ENCODE results near the gene ARHGEF4.

The ARHGEF4 gene, protein sequence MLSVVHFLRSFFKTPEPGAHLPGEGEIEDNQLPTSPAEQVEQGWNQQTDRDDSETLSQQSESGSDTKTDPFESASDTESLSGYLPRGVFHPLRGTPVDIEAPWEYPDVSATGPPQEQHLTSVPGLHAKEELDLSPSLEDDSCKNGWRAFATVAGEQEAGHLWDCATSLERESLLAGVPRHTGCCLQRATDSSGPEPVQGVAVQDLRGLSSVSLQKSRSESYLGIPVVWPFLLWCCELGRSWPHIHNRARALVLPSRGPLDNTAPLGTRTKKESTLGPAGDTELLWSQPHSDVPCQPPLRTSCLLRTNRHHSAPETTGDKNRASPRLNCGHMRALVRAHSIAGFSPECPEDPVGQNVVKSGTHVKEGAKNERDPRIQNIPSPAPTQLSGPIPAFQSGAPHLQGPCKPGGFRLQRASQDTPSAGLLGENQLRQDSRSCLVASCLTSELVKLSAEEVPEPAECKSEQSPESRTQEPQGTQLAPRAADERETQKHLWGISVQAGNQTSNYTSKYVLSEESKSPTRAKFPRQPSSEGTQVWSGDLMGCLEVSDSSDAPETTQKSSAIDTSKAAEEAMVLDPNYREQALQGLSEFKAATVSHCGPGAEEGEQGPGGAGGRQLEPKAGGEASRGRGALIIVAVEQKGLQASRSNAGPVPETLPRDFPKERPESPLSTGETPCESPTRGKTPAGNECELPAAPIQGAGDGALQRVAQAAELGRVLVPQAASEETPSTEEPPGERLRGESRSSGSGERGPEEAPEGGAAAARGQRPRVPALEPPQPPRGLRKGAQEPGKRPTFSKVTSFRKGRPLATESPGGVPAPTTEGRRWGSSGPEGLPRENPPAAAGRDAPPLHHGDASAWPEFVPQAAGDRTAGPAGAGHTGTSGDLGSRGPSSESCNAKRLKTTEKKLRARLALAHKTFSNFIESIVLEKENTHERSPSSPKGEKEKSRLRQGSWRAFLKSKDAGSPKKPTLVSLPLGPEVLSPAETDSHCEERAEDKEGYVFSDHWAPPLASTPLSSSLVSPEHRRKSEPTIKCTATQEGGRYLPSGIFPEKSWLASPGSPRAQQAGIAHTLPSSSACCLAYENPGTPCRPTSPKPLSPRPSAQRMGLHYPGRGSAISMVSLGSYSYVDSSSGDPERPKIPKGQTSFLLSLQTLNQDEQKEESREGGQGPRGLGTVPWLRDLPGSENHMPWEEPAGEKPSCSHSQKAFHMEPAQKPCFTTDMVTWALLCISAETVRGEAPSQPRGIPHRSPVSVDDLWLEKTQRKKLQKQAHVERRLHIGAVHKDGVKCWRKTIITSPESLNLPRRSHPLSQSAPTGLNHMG (N-terminal part only)

GRCh38 chr2:130836501-130837174, at the start of gene ARHGEF4:
TSS of gene ARHGEF4 (plus strand) at chr2:130836914. CDS start at chr2:130836954, 40 bp downstream.
- H3K4me3 ChIP-seq (ENCODE audit: low read depth in 1 of 2, low read length in 2 of 2), result no peak within 1 kb of the TSS
- no peak within 1 kb of the TSS for H3K9ac ChIP-seq (ENCODE audit: low read length)
- no peak within 1 kb of the TSS for H3K27ac ChIP-seq (ENCODE audit: low read depth, low read length)
- H3K4me1 ChIP-seq (ENCODE audit: insufficient read depth, low read length), result no peaks in the 10 kb centered on the region
- peaks cover 0 to 20% of the 10 kb centered on the region in 2 donors for H3K27me3 ChIP-seq (ENCODE audit: control insufficient read depth in 1 of 2, insufficient read depth in 2 of 2, low read length in 2 of 2)
- no peaks in the 10 kb centered on the region for H3K36me3 ChIP-seq (ENCODE audit: insufficient read depth, low read length)
- no peaks in the 10 kb centered on the region for H3K9me3 ChIP-seq (ENCODE audit: low read length)

GRCh38 chr2:130787841-130788240, 48.9 kb upstream of the ARHGEF4 start:
- H3K9ac ChIP-seq (ENCODE audit: low read length), result no peak overlapping the region
- H3K9me3 ChIP-seq (ENCODE audit: low read length), result no peaks in the 10 kb centered on the region
- no peaks in the 10 kb centered on the region for H3K36me3 ChIP-seq (ENCODE audit: insufficient read depth, low read length)
- no peak overlapping the region for H3K4me3 ChIP-seq (ENCODE audit: low read depth in 1 of 2, low read length in 2 of 2)
- no peaks in the 10 kb centered on the region for H3K27me3 ChIP-seq (ENCODE audit: control insufficient read depth in 1 of 2, insufficient read depth in 2 of 2, low read length in 2 of 2)
- H3K27ac ChIP-seq (ENCODE audit: low read depth, low read length), result no peak overlapping the region
- no peaks in the 10 kb centered on the region for H3K4me1 ChIP-seq (ENCODE audit: insufficient read depth, low read length)

- no peaks in the 10 kb centered on the region for H3K9me3 ChIP-seq (ENCODE audit: low read length)
- no peak overlapping the region for H3K4me3 ChIP-seq (ENCODE audit: low read depth in 1 of 2, low read length in 2 of 2)
- H3K36me3 ChIP-seq (ENCODE audit: insufficient read depth, low read length), result no peaks in the 10 kb centered on the region
Measured at GRCh38 chr2:130790312-130790711, 46.4 kb upstream of the ARHGEF4 start.

DNA sequence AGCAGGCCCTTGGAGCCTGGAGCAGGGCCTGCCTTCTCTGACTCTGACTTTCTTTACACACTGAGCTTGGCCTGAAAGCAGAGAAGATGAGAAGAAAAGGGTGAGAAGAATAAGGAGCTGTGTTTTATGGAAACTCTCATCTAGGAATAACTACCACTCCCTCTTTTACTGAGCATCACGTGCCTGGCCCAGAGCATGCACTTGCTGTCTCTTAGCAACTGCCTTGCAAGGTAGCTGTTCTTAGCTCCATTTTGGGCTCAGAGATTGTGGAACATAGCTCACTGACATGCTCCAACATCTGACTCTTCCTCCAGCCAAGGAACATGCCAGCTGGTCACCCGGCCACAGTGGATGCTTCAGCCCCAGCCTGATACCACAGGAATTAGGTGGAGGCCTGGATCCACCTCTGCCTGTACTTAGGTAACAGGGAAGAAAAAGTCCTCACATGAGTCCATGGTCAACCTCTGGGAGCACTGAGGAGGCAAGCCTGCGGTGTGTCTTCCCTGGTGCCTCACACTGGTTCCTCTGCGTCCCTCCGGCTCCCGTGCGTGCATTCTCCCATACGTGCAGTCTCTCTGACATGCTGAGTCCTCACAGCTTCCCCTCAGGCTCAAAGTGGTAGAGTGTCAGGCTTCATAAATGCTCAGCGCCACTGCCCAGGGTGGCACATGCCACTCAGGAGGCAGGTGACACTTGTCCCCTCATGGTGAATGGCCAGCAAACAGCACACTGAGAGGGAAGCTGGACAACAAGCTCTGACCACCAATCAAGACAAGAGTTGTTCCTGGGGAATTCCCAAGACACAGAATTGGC, 45.7 kb upstream of the ARHGEF4 start:
- no peaks in the 10 kb centered on the region for H3K9me3 ChIP-seq (ENCODE audit: low read length)
- no peaks in the 10 kb centered on the region for H3K27me3 ChIP-seq (ENCODE audit: control insufficient read depth in 1 of 2, insufficient read depth in 2 of 2, low read length in 2 of 2)
- H3K36me3 ChIP-seq (ENCODE audit: insufficient read depth, low read length), result no peaks in the 10 kb centered on the region
- no peak overlapping the region for H3K9ac ChIP-seq (ENCODE audit: low read length)
- no peak overlapping the region for H3K4me3 ChIP-seq (ENCODE audit: low read depth in 1 of 2, low read length in 2 of 2)
- no peak overlapping the region for H3K27ac ChIP-seq (ENCODE audit: low read depth, low read length)
- H3K4me1 ChIP-seq (ENCODE audit: insufficient read depth, low read length), result no peaks in the 10 kb centered on the region

More at GRCh38 chr2:130790312-130790711, 46.4 kb upstream of the ARHGEF4 start:
- no peak overlapping the region for H3K27ac ChIP-seq (ENCODE audit: low read depth, low read length)
- no peaks in the 10 kb centered on the region for H3K4me1 ChIP-seq (ENCODE audit: insufficient read depth, low read length)
- no peak overlapping the region for H3K9ac ChIP-seq (ENCODE audit: low read length)
- H3K27me3 ChIP-seq (ENCODE audit: control insufficient read depth in 1 of 2, insufficient read depth in 2 of 2, low read length in 2 of 2), result no peaks in the 10 kb centered on the region

- no peaks in the 10 kb centered on the region for H3K36me3 ChIP-seq (ENCODE audit: insufficient read depth, low read length)
- no peak overlapping the region for H3K9ac ChIP-seq (ENCODE audit: low read length)
- H3K27me3 ChIP-seq (ENCODE audit: control insufficient read depth in 1 of 2, insufficient read depth in 2 of 2, low read length in 2 of 2), result no peaks in the 10 kb centered on the region
- H3K27ac ChIP-seq (ENCODE audit: low read depth, low read length), result no peak overlapping the region
- no peak overlapping the region for H3K4me3 ChIP-seq (ENCODE audit: low read depth in 1 of 2, low read length in 2 of 2)
- no peaks in the 10 kb centered on the region for H3K9me3 ChIP-seq (ENCODE audit: low read length)
- H3K4me1 ChIP-seq (ENCODE audit: insufficient read depth, low read length), result no peaks in the 10 kb centered on the region
Measured at GRCh38 chr2:130791617-130791939, 45.1 kb upstream of the ARHGEF4 start.

DNA sequence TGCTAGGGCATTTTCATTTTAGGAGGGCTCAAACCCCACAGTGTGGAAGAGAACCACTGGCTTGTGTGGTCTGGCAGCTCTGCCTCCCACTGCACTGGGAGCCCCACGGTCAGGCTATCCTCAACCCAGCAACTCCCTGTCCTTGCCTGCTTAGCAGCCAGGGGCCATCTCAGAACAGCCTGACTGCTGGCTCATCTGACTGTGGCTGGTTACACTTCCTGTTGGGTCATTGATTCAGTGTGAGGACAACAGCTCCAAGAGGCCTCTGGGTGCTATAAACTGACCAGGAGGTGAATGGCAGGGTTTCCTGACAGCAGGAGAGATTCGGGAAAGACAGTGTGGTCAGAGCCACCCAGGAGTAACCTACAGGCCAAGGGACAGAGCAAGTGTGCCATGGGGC, 41.3 kb upstream of the ARHGEF4 start:
- Histone ChIP-seq H3K9ac (ENCODE audit: low read length) (no peak overlapping the region), H3K27ac (ENCODE audit: low read depth, low read length) (no peak overlapping the region), H3K36me3 (ENCODE audit: insufficient read depth, low read length) (no peaks in the 10 kb centered on the region), H3K4me1 (ENCODE audit: insufficient read depth, low read length) (peaks cover 7% of the 10 kb centered on the region), H3K4me3 (ENCODE audit: low read depth in 1 of 2, low read length in 2 of 2) (no peak overlapping the region), H3K9me3 (ENCODE audit: low read length) (no peaks in the 10 kb centered on the region), H3K27me3 (ENCODE audit: control insufficient read depth in 1 of 2, insufficient read depth in 2 of 2, low read length in 2 of 2) (no peaks in the 10 kb centered on the region)

DNA sequence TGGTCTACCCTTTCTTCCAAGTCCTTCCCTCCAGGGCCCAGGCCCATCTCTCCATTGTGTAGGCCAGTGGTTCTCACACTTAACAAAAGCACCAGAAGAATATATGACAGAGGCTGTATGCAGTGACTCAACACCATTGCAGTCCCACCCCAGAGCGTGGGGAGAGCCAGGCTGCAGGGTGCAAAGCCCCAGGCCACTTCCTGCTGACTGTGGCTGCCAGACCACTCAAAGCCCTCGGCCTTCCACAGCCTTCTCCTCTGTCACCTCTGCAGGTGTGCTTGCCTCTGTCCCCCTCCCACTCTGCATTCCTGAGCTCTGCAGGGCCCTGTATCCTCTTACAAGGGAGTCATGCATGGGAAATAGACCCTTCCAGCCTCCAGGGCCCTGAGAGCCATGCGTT, 40.4 kb upstream of the ARHGEF4 start:
- Histone ChIP-seq H3K36me3 (ENCODE audit: insufficient read depth, low read length) (no peaks in the 10 kb centered on the region), H3K27me3 (ENCODE audit: control insufficient read depth in 1 of 2, insufficient read depth in 2 of 2, low read length in 2 of 2) (no peaks in the 10 kb centered on the region), H3K4me3 (ENCODE audit: low read depth in 1 of 2, low read length in 2 of 2) (no peak overlapping the region), H3K4me1 (ENCODE audit: insufficient read depth, low read length) (peaks cover 7% of the 10 kb centered on the region), H3K9ac (ENCODE audit: low read length) (no peak overlapping the region), H3K9me3 (ENCODE audit: low read length) (no peaks in the 10 kb centered on the region), H3K27ac (ENCODE audit: low read depth, low read length) (no peak overlapping the region)

DNA sequence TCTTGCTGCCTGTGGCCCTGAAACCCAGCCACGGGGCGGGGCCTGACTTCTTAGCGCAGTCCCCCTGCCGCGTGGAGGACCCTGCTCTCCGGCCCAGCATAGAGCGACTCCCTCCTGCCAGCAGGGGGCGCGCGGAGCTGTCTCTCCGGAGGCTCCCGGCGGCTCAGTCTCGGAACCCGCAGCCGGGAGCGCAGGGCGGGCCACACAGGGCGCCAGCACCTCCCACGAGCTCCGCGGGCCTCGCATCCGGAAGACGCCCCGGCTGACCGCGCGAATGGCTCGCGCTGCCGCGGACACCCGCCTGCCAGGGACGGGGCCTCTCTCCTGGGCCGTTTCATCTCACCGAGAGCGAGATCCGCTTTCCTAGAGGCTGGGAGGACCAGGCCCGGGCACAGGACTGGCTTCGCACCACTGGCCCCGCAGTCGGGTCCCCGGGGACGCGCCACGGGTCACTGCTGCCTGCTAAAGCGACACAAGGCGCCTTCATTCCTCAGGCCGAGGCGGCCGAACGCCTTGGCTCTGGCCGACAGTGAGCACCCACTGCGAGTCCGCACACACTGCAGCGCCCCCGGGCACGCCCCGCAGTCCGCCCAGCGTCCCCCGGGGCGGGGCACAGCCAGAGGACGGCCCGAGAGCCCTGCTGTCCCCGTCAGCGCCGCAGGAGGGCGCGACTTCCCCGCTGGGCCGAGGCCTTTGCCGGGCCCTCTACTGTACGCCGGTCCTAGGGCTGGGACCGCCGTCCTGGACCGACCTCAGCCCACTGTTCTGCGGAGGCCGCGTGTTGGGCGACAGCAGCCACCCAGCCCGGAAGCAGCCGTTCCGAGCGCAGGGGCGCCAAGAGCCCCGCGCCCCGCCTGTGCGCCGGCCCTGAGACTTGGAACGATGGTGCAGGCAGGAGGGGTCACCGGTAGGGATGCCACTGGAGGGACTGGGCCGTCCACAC, 39.0 kb upstream of the ARHGEF4 start:
- no peaks in the 10 kb centered on the region for H3K36me3 ChIP-seq (ENCODE audit: insufficient read depth, low read length)
- peak overlapping the region; percentile 50 for H3K27ac ChIP-seq (ENCODE audit: low read depth, low read length)

GRCh38 chr2:130798472-130799218, 38.1 kb upstream of the ARHGEF4 start:
- H3K36me3 ChIP-seq (ENCODE audit: insufficient read depth, low read length), result no peaks in the 10 kb centered on the region
- H3K27ac ChIP-seq (ENCODE audit: low read depth, low read length), result peak overlapping the region; percentile 35
- H3K9me3 ChIP-seq (ENCODE audit: low read length), result no peaks in the 10 kb centered on the region
- peak overlapping the region; percentile 70 to 80 for H3K4me3 ChIP-seq (ENCODE audit: low read depth in 1 of 2, low read length in 2 of 2)
- H3K9ac ChIP-seq (ENCODE audit: low read length), result peak overlapping the region; percentile 37
- peaks cover 7% of the 10 kb centered on the region for H3K4me1 ChIP-seq (ENCODE audit: insufficient read depth, low read length)
- H3K27me3 ChIP-seq (ENCODE audit: control insufficient read depth in 1 of 2, insufficient read depth in 2 of 2, low read length in 2 of 2), result no peaks in the 10 kb centered on the region

More for the DNA sequence above, 39.0 kb upstream of the ARHGEF4 start:
- Histone ChIP-seq H3K4me1 (ENCODE audit: insufficient read depth, low read length) (peaks cover 7% of the 10 kb centered on the region), H3K9me3 (ENCODE audit: low read length) (no peaks in the 10 kb centered on the region), H3K4me3 (ENCODE audit: low read depth in 1 of 2, low read length in 2 of 2) (peak overlapping the region; percentile 70 to 80), H3K9ac (ENCODE audit: low read length) (peak overlapping the region; percentile 37), H3K27me3 (ENCODE audit: control insufficient read depth in 1 of 2, insufficient read depth in 2 of 2, low read length in 2 of 2) (no peaks in the 10 kb centered on the region)
